DOHH2 (cell line): Measurements from ENCODE around the gene SLC6A8.

Experiments used
- EZH2phosphoT487 ChIP-seq: fragments of 200-600 bp; sonication (generic); IDR thresholded peaks from 2 replicates; pipeline ENCODE4 v1.6.1; 2017; ENCODE audit warnings: borderline replicate concordance, mild to moderate bottlenecking, antibody characterized with exemption, low read length, moderate library complexity, mixed read lengths
- TF ChIP-seq, protein P1 (sequence below): fragments of 200-600 bp; sonication (generic); IDR thresholded peaks from one replicate; pipeline ENCODE4 v1.5.1; 2014; ENCODE audit warnings: antibody characterized with exemption, mild to moderate bottlenecking, low read depth, low read length; ENCODE audit not compliant: poor library complexity, severe bottlenecking

DNA sequence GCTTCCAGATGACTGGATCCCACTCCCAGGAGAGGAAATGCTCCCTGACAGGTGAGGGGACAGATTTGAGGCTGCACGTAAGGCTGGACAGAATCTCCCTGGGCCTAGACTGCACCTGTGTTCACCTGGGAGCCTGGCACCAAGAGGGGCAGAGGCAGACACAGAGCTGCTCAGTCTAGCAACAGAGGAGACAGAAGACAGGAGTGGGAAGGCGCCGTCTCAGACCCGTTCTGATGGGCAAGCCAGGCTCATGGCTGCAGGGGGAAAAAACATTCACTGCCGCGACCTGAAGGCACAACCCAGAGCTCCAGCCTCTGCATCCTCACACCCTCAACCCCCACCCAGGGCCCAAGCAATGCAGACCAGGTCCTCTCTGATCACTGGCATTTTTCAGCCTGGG, 19.7 kb downstream of the SLC6A8 start:
- TF ChIP-seq, protein P1, sequence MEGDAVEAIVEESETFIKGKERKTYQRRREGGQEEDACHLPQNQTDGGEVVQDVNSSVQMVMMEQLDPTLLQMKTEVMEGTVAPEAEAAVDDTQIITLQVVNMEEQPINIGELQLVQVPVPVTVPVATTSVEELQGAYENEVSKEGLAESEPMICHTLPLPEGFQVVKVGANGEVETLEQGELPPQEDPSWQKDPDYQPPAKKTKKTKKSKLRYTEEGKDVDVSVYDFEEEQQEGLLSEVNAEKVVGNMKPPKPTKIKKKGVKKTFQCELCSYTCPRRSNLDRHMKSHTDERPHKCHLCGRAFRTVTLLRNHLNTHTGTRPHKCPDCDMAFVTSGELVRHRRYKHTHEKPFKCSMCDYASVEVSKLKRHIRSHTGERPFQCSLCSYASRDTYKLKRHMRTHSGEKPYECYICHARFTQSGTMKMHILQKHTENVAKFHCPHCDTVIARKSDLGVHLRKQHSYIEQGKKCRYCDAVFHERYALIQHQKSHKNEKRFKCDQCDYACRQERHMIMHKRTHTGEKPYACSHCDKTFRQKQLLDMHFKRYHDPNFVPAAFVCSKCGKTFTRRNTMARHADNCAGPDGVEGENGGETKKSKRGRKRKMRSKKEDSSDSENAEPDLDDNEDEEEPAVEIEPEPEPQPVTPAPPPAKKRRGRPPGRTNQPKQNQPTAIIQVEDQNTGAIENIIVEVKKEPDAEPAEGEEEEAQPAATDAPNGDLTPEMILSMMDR = no peak
- no peak for TF ChIP-seq EZH2phosphoT487
